BE2C (cell line): ENCODE results near the gene PRDM16.

Source experiments
- DNase-seq: peaks from one replicate; pipeline ENCODE4 v3.0.0-alpha.2; 2020
- H3K27me3 ChIP-seq: fragments of 250-450 bp; sonication (Bioruptor Pico); 2 replicates; pipeline ENCODE4 v1.5.1; 2020; ENCODE audit warnings: mild to moderate bottlenecking
- H3K36me3 ChIP-seq: fragments of 250-450 bp; sonication (Bioruptor Pico); 2 replicates; pipeline ENCODE4 v1.5.1; 2020; ENCODE audit warnings: mild to moderate bottlenecking
- H3K4me1 ChIP-seq: fragments of 250-450 bp; sonication (Bioruptor Pico); 2 replicates; pipeline ENCODE4 v1.5.1; 2020
- H3K4me3 ChIP-seq: 2 replicates; pipeline ENCODE4 v1.5.1; 2011; ENCODE audit warnings: low read depth, low read length
- H3K9me3 ChIP-seq: fragments of 250-450 bp; sonication (Bioruptor Pico); 2 replicates; pipeline ENCODE4 v1.5.1; 2020
- CTCF ChIP-seq: IDR thresholded peaks from 2 replicates; pipeline ENCODE4 v1.5.1; 2012; ENCODE audit warnings: mild to moderate bottlenecking, low read depth, low read length

PRDM16 gene

GRCh38 chr1:3329640-3330281 lies 260.8 kb downstream of the PRDM16 start:
- H3K4me1 ChIP-seq, result no peaks in the 10 kb centered on the region
- H3K9me3 ChIP-seq, result no peaks in the 10 kb centered on the region
- H3K4me3 ChIP-seq, result no peak overlapping the region
- no peak for DNase-seq
- H3K36me3 ChIP-seq, result no peaks in the 10 kb centered on the region
- H3K27me3 ChIP-seq, result no peaks in the 10 kb centered on the region
- TF ChIP-seq CTCF, result no peak

GRCh38 chr1:3330771-3331245 lies 261.8 kb downstream of the PRDM16 start:
- no peak for TF ChIP-seq CTCF
- H3K36me3 ChIP-seq, result no peaks in the 10 kb centered on the region
- DNase-seq, result no peak
- no peak overlapping the region for H3K4me3 ChIP-seq
- H3K9me3 ChIP-seq, result no peaks in the 10 kb centered on the region
- H3K4me1 ChIP-seq, result no peaks in the 10 kb centered on the region
- no peaks in the 10 kb centered on the region for H3K27me3 ChIP-seq

GRCh38 chr1:3331564-3331963 lies 262.6 kb downstream of the PRDM16 start:
- H3K4me3 ChIP-seq, result no peak overlapping the region
- H3K27me3 ChIP-seq, result no peaks in the 10 kb centered on the region
- TF ChIP-seq CTCF, result no peak

GRCh38 chr1:3332043-3332442 lies 263.0 kb downstream of the PRDM16 start:
- Histone ChIP-seq H3K9me3 (no peaks in the 10 kb centered on the region), H3K36me3 (no peaks in the 10 kb centered on the region), H3K4me1 (no peaks in the 10 kb centered on the region), H3K4me3 (no peak overlapping the region), H3K27me3 (no peaks in the 10 kb centered on the region)
- TF ChIP-seq CTCF, result no peak
- no peak for DNase-seq

More at GRCh38 chr1:3331564-3331963, 262.6 kb downstream of the PRDM16 start:
- no peaks in the 10 kb centered on the region for H3K36me3 ChIP-seq
- no peaks in the 10 kb centered on the region for H3K9me3 ChIP-seq
- no peak for DNase-seq
- no peaks in the 10 kb centered on the region for H3K4me1 ChIP-seq

GRCh38 chr1:3332662-3333061 lies 263.7 kb downstream of the PRDM16 start:
- Histone ChIP-seq H3K4me3 (no peak overlapping the region), H3K36me3 (no peaks in the 10 kb centered on the region), H3K4me1 (no peaks in the 10 kb centered on the region), H3K9me3 (no peaks in the 10 kb centered on the region), H3K27me3 (no peaks in the 10 kb centered on the region)
- TF ChIP-seq CTCF, result no peak
- DNase-seq, result no peak

- H3K27me3 ChIP-seq, result no peaks in the 10 kb centered on the region
Observed at GRCh38 chr1:3333903-3334302, 264.9 kb downstream of the PRDM16 start.

More at GRCh38 chr1:3333903-3334302, 264.9 kb downstream of the PRDM16 start:
- DNase-seq, result no peak
- no peak for TF ChIP-seq CTCF
- no peaks in the 10 kb centered on the region for H3K9me3 ChIP-seq
- no peaks in the 10 kb centered on the region for H3K4me1 ChIP-seq
- no peaks in the 10 kb centered on the region for H3K36me3 ChIP-seq
- no peak overlapping the region for H3K4me3 ChIP-seq
